Activated gamma-delta T cell treated with Interleukin-2 at 50 U/mL for 16 hours (primary cell): ENCODE results near the gene SMAD3.
"Not testable (repeated sequence)": the region's sequence is repeated elsewhere in the genome, so short reads cannot be mapped to it uniquely, and the experiment has no call there.

Experiments used
- DNase-seq: peaks from one replicate; pipeline ENCODE4 v3.0.0-alpha.2; 2020

The SMAD3 gene

GRCh38 chr15:67114046-67114445 is 48.6 kb downstream of the SMAD3 start:
- no peak for DNase-seq

DNA sequence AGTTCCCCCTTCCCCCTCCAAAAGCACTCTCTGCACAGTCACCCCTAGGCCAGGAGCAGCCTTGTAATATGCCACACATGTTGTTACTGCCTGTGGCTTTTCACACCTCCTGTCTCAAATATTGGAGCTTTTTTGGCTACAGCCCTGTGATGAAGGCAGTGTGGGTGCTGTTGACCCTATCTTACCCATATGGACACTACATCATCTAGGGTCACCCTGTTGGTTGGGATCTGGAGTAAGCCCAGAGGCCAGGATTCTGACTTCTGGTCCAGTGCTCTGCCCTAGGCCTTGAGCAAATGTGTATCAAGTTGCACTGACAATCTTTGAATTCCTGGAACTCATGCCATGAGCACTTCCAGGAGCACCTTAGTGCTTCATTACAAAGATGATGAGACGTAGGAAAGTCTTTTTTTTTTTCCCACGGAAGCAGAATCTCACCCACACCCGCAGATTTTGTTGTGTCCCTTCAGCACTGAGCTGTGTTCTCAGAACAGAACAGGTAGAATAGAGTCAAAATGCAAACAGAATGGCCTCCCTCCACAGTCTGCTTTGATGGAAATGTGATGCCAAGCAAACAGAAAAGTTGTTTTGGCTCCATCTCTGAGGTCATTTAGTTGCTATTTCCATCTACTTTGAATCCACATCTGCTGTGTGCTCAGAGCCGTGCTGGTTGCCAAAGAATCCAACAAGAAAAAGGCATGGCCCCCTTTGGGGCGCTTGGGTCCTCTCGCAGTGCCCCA is 49.6 kb downstream of the SMAD3 start:
- no peak for DNase-seq

- no peak for DNase-seq
Measured at GRCh38 chr15:67115586-67115969, 50.2 kb downstream of the SMAD3 start.

- DNase-seq: no peak
Measured at GRCh38 chr15:67116742-67117141, 51.3 kb downstream of the SMAD3 start.

- no peak for DNase-seq
Measured at GRCh38 chr15:67117370-67117769, 52.0 kb downstream of the SMAD3 start.

GRCh38 chr15:67118808-67119207 is 53.4 kb downstream of the SMAD3 start:
- no peak for DNase-seq

DNA sequence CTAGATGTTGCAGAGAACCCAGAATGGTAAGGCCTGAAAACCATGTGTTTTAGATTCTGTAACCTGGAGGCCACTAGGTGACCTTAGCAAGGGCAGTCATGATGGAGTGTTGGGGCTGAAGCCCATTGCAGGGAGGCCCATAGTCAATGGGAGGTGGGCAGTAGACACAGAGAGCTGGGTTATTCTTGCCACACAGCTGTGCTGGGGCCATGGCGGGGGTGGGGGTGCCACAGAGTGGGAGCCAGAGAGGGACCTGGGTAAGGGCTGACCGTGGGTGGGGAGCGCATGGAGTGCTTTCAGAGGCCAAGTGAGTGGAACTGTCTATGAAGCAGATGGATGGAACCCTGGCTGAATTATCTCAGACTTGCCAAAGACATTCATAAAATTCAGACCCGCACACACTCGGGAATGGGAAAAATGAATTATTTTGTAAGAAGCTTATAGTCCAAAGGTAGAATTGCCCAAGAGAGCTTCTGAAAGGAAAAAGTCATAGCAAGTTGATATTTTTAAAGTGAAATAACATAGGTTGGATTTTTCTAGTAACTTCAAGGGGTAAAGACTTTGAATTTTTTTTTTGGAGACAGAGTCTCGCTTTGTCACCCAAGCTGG is 53.9 kb downstream of the SMAD3 start:
- no peak for DNase-seq

DNA sequence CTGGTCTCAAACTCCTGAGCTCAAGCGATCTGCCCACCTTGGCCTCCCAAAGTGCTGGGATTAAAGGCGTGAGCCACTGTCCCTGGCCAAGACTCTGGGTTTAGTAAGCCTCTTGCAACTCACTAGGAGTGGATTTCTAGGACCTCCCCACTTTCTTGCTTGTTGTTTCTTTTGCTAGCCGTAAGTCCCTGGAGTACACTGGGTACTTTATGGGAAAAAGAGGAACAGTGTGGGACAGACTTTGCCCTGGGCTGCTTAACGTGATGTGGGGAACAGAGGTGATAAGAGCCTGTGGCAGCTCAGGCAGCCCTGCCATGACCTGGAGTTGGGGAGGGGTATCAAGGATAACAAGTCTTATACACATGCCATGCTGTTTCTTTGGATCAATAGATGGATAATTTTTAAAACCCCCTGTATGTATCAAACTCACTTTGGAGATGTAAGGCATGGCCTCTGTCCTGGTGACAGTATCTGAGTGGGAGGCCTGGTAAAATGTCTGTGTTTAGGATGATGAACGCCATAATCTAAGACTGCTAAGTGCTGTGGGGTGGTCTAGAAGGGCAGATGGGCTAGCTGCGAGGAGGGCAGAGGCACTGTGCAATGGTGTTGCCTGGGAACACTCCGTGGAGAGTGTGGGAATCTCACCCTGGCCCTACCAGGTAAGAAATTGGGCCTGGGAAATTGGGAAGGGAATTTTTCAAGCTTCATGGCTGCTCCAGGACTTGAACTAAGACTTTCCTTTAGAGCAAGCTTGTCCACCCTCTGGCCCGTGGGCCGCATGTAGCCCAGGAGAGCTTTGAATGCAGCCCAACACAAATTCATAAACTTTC is 54.8 kb downstream of the SMAD3 start:
- no peak for DNase-seq

DNA sequence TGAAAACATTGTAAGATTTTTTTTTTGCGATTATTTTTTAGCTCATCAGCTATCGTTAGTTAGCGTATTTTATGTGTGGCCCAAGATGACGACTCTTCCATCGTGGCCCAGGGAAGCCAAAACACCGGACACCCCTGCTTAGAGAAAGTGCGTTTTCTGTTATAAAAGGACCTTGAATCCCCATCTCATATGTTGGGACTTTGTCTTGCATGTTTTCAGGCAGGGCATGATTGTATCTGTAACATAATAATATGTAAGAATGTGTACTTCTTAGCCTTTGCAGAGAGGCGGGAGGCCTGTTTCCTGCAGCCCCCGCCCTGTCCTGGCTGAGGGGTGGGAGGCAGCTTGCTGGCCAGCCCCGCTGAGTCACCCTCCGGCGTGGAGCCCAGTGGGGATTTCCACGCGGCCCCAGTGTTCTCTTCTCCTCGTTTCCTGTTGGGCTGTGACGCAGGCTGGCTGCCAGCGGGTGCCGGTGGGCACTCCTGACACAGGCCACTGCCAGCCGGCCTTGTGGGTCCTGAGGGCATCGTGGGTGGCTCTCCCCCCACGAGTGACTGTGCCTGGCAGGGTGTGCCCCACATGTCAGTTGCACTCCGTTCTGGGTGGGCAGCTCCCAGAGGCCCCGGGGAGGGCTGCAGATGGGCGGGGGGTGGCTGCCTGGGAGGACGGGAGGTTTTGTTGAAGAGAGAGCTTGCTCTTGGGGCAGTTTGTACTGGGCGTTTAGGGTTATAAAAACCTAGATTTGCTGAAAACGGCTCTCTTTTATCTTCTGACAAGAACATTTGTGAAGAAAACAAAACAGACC is 55.6 kb downstream of the SMAD3 start:
- DNase-seq: peak; percentile 86

DNA sequence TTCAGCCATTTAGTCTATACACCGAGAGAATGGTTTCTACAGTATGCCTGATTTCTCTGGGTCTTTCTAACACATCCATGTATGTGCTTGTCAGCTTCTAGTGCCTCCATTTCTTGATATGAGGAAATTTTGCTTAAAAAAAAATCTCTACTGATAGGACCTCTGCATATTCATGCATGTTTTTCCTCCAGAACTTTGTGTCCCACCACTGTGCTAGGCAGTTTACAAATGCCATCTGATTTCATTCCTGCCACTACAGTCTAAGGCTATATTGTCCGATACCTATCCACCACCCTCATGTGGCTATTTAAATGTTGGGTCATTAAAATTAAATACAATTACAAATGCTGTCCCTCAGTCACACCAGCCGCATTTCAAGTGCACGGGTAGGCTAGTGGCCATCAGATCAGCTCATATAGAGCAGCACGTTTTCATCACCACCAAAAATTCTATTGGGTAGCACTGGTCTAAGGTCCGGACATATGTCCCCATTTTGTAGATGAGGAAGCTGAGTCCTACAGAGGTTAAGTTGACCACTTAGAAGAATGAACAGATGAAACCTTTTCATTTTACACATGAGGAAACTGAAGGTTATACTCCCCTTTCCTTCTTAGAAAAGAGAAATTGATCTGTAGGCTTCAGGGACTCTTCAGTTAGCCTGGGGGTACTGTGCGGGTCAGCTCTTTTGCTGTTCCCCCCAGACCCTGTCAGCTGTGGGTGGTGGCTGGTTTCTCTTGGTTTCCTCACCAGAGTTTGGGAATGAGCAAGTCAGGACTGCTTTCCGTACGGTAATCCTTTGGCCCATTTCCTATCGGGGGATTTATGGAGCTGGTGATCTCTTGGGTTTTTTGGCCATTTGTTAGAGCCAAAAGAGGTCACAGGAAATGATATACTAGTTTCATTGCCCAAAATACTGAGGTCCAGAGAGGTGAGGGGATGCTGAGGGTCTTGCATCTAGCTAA is 56.5 kb downstream of the SMAD3 start:
- DNase-seq: no peak

- not testable (repeated sequence) for DNase-seq
Measured at GRCh38 chr15:67122816-67123215, 57.4 kb downstream of the SMAD3 start.

GRCh38 chr15:67123291-67123690 is 57.9 kb downstream of the SMAD3 start:
- not testable (repeated sequence) for DNase-seq

DNA sequence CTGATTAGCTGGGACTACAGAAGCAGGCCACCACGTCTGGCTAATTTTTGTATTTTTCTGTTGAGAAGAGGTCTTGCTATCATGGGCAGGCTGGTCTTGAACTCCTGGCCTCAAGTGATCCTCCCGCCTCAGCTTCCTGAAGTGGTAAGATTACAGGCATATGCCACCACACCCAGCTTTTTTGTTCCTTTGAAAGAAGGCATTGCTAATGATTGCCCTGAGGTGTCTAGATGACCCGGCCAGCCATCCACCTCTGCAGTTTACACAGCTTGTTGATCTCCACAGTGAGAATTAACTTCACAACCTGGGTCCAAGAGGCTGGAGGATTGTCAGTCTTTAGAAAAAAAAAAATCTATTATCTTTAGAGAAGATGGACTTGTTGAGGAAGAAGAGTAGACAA is 58.7 kb downstream of the SMAD3 start:
- DNase-seq: no peak

GRCh38 chr15:67124911-67125588 is 59.6 kb downstream of the SMAD3 start:
- no peak for DNase-seq

GRCh38 chr15:67125589-67126502 is 60.4 kb downstream of the SMAD3 start:
- no peak for DNase-seq

DNA sequence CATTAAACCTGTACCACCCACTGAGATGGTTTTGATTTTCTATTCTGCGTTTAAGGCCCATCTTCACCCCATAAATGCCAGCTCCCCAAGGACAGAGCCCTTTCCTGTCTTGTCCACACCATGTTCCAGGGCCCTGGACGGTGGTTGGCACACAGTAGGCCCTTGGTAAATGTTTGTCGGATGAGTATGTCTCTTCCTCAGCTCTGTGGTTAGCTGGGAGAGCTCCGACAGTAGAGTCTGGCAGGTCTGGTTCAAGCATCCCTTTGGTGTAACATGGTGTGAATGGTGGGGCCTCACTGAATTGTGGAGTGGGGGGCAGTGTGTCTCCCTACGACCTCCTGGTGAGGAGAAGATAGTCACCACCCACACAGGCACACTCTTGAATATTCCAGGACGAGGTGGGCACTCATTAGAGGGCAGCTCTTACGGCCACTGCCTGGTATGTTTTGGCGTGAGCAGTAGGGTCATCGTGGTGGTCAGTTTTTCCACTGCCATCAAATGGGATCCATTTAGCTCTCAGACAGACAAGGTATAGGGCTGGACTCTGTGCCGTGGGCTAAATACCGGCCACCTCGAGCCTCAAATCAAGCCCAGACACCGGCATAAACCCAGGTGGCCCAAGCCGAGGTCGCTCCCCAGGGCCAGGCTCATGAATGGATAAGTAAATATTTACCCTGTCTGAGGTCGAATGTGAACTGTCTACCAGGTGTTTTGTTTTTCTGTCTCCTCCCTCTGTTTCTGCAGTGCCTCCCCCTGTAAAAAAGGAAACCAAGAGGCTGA is 61.3 kb downstream of the SMAD3 start:
- no peak for DNase-seq

DNA sequence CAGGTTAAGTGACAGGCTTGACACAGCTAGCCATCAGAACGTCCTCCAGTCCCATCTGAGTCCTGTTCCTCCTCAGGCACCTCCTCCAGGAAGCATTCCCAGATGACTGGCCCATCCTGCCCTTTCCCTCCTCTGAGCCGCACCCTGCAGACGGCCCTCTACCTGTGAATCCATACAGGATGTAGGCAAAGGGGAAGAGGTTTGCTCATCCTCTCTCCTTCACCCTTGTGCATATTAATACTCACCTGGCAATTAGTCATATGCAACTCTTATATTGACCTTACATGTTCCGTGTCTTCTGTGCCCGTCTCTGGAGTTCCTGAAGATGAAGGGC is 61.9 kb downstream of the SMAD3 start:
- DNase-seq: no peak

DNA sequence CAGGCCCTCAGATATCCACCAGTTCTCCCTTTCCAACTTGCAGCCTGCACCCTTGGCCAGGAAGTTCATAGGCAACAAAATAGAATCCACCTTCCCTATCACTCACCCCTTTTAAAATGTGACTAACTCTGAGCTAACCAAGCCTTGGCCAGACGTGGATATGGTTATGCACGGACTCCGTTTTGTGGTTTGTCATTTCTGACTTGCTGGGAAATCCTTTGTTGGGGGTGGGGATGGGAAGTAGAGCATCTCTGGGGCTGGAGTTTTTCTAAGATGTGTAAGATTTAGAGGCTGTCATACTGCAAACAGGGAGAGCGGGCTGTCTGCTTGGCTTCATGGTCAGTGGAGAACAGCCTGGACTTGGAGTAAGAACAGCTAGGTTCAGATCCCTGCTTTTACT is 62.6 kb downstream of the SMAD3 start:
- DNase-seq: no peak

- no peak for DNase-seq
Measured at GRCh38 chr15:67130166-67130565, 64.8 kb downstream of the SMAD3 start.
